Keratinocyte (primary cell): ENCODE measurements around the gene TFPT.
"Not testable (repeated sequence)": the region's sequence is repeated elsewhere in the genome, so short reads cannot be mapped to it uniquely, and the experiment has no call there.

Experiments used
- CTCF ChIP-seq, 3 experiments: IDR thresholded peaks in 1 of 3; conservative IDR thresholded peaks in 1 of 3; optimal IDR thresholded peaks in 1 of 3; 2 replicates in 2 of 3; 3 replicates in 1 of 3; pipeline versions ENCODE3 to v1.5.1; 2011; ENCODE audit warnings: low read length in 3 of 3, mild to moderate bottlenecking in 3 of 3, moderate library complexity in 2 of 3, control low read depth in 1 of 3, inconsistent platforms in 1 of 3; ENCODE audit not compliant: insufficient read depth in 2 of 3; ENCODE audit errors: extremely low read depth in 1 of 3
- EZH2 ChIP-seq: IDR thresholded peaks from one replicate; pipeline ENCODE4 v1.6.1; 2012; ENCODE audit warnings: inconsistent platforms, mild to moderate bottlenecking, low read length, moderate library complexity

GRCh38 chr19:54099903-54100255, 15.6 kb downstream of the TFPT start:
- not testable (repeated sequence) for TF ChIP-seq CTCF (optimal IDR thresholded peaks at IDR 0.05 in 1 of 3, IDR thresholded peaks at IDR 0.05 in 1 of 3, conservative IDR thresholded peaks at IDR 0.05 in 1 of 3; ENCODE audit: extremely low read depth in 1 of 3, insufficient read depth in 2 of 3, low read length in 3 of 3); EZH2
